ENCODE data around the gene LMAN2.

Gene LMAN2

GRCh38 chr5:177392765-177393164, 41.3 kb upstream of the LMAN2 start:
- Histone ChIP-seq H3K27ac (ENCODE audit: low read length, poor library complexity, severe bottlenecking) (no peak overlapping the region), H3K18ac (ENCODE audit: low read depth in 1 of 2, low read length in 2 of 2) (no peak overlapping the region), H2BK5ac (ENCODE audit: low read depth, low read length, poor library complexity, severe bottlenecking) (no peak overlapping the region), H3K9ac (ENCODE audit: low read length) (no peak overlapping the region), H3K36me3 (ENCODE audit: control insufficient read depth in 1 of 2, insufficient read depth in 2 of 2, low read depth in 1 of 2, low read length in 2 of 2) (no peaks in the 10 kb centered on the region), H3K27me3 (ENCODE audit: control insufficient read depth in 1 of 2, insufficient read depth in 1 of 2, low read length in 2 of 2) (peaks cover 7 to 36% of the 10 kb centered on the region in 2 experiments), H2BK12ac (ENCODE audit: low read length in 2 of 2) (no peak overlapping the region), H2AFZ (ENCODE audit: low read depth, low read length) (no peak overlapping the region), H3K4me2 (ENCODE audit: low read length, poor library complexity, severe bottlenecking) (no peak overlapping the region), H3K4me1 (ENCODE audit: control insufficient read depth, insufficient read depth, low read depth, low read length) (peaks cover 22% of the 10 kb centered on the region), H3K9me3 (ENCODE audit: control insufficient read depth, low read length) (no peaks in the 10 kb centered on the region), H3K4me3 (ENCODE audit: insufficient read depth in 1 of 2, low read depth in 1 of 2, low read length in 2 of 2) (no peak overlapping the region), H4K8ac (ENCODE audit: low read length) (no peak overlapping the region), H3K14ac (ENCODE audit: low read length in 2 of 2) (no peak overlapping the region), H2BK15ac (ENCODE audit: low read depth, poor library complexity, severe bottlenecking) (no peak overlapping the region), H2BK120ac (ENCODE audit: low read depth, low read length) (no peak overlapping the region), H3K79me1 (replicated peaks; ENCODE audit: low read length, poor library complexity, severe bottlenecking) (no peaks in the 10 kb centered on the region), H4K91ac (ENCODE audit: low read length) (no peak overlapping the region), H2AK5ac (ENCODE audit: low read length, severe bottlenecking) (no peak overlapping the region), H3K23ac (ENCODE audit: low read length in 2 of 2) (no peak overlapping the region), H3K4ac (ENCODE audit: low read depth in 1 of 2, low read length in 2 of 2) (no peak overlapping the region)
- WGBS = 69% methylated on average over 5 of the region's 5 CpGs
- DNase-seq = no peak

GRCh38 chr5:177390363-177391300, 39.2 kb upstream of the LMAN2 start:
- Histone ChIP-seq H3K23ac (ENCODE audit: low read length in 2 of 2) (no peak overlapping the region), H2AFZ (ENCODE audit: low read depth, low read length) (no peak overlapping the region), H4K8ac (ENCODE audit: low read length) (no peak overlapping the region), H3K14ac (ENCODE audit: low read length in 2 of 2) (peak overlapping the region in 1 of 2 experiments; percentile 9), H3K4me2 (ENCODE audit: low read length, poor library complexity, severe bottlenecking) (no peak overlapping the region), H3K4me1 (ENCODE audit: control insufficient read depth, insufficient read depth, low read depth, low read length) (peaks cover 22% of the 10 kb centered on the region), H3K27me3 (ENCODE audit: control insufficient read depth in 1 of 2, insufficient read depth in 1 of 2, low read length in 2 of 2) (peaks cover under 1 to 38% of the 10 kb centered on the region in 2 experiments), H3K18ac (ENCODE audit: low read depth in 1 of 2, low read length in 2 of 2) (peak overlapping the region in 1 of 2 experiments; percentile 5), H2BK120ac (ENCODE audit: low read depth, low read length) (no peak overlapping the region), H2AK5ac (ENCODE audit: low read length, severe bottlenecking) (peak overlapping the region; percentile 69), H3K9me3 (ENCODE audit: control insufficient read depth, low read length) (no peaks in the 10 kb centered on the region), H3K79me1 (replicated peaks; ENCODE audit: low read length, poor library complexity, severe bottlenecking) (no peaks in the 10 kb centered on the region), H3K36me3 (ENCODE audit: control insufficient read depth in 1 of 2, insufficient read depth in 2 of 2, low read depth in 1 of 2, low read length in 2 of 2) (no peaks in the 10 kb centered on the region), H4K91ac (ENCODE audit: low read length) (no peak overlapping the region), H3K9ac (ENCODE audit: low read length) (peak overlapping the region; percentile 37), H3K27ac (ENCODE audit: low read length, poor library complexity, severe bottlenecking) (no peak overlapping the region), H2BK12ac (ENCODE audit: low read length in 2 of 2) (peak overlapping the region in 1 of 2 experiments; percentile 1), H3K4ac (ENCODE audit: low read depth in 1 of 2, low read length in 2 of 2) (peak overlapping the region in 1 of 2 experiments; percentile 47), H2BK5ac (ENCODE audit: low read depth, low read length, poor library complexity, severe bottlenecking) (no peak overlapping the region), H3K4me3 (ENCODE audit: insufficient read depth in 1 of 2, low read depth in 1 of 2, low read length in 2 of 2) (peak overlapping the region in 1 of 2 experiments; percentile 57), H2BK15ac (ENCODE audit: low read depth, poor library complexity, severe bottlenecking) (no peak overlapping the region)
- 36% methylated on average over 13 of the region's 13 CpGs for WGBS
- DNase-seq = peak; percentile 86

DNA sequence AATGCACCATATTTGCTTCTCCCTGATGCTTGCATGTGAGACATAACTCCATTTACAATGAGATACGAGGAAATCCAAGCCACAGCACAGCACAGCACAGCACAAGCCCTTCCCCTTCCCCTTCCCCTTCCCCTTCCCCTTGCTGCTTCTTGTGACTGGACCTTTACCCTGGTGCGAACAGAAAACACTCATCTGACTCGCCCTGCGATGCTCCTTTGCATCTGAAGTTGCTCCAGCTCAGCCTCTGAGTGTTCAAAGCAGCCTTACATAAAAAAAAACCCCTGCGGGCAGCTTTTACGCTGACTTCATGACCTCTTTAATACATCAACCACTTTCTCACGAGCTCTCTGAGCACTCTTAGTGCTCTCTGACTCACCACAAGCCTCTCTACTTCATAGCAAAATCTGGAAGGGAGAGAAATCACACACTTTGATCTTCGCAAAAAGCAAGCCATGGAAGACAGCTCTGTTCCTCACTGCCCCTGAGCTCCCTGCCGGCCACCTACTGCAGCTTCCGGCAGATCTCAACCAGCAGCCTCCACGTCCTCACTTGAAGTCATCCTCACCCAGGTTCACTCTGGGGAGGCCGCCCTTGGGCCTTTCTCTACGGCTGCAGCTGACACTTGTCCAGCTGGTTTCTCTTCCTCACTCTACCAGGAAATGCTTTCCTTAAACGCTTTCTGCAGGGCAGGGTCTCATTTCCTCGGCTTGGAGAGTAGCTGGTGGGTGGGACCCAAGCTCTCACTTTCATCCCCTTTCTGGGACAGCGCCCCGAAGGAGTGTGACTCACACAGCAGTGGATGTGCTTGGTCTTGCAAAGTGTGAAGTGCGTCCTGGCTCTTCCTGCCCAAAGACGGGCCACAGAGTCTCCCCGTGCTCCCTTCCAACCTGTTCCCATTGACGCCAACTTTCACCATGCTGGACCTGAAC, 38.0 kb upstream of the LMAN2 start:
- Histone ChIP-seq H3K4me2 (ENCODE audit: low read length, poor library complexity, severe bottlenecking) (peak overlapping the region; percentile 40), H3K23ac (ENCODE audit: low read length in 2 of 2) (no peak overlapping the region), H2BK15ac (ENCODE audit: low read depth, poor library complexity, severe bottlenecking) (no peak overlapping the region), H2AK5ac (ENCODE audit: low read length, severe bottlenecking) (no peak overlapping the region), H4K8ac (ENCODE audit: low read length) (no peak overlapping the region), H3K4me3 (ENCODE audit: insufficient read depth in 1 of 2, low read depth in 1 of 2, low read length in 2 of 2) (peak overlapping the region in 1 of 2 experiments; percentile 57), H3K9ac (ENCODE audit: low read length) (peak overlapping the region; percentile 37), H3K36me3 (ENCODE audit: control insufficient read depth in 1 of 2, insufficient read depth in 2 of 2, low read depth in 1 of 2, low read length in 2 of 2) (no peaks in the 10 kb centered on the region), H2BK12ac (ENCODE audit: low read length in 2 of 2) (peak overlapping the region in 1 of 2 experiments; percentile 66), H3K27me3 (ENCODE audit: control insufficient read depth in 1 of 2, insufficient read depth in 1 of 2, low read length in 2 of 2) (peaks cover 6 to 42% of the 10 kb centered on the region in 2 experiments), H2BK5ac (ENCODE audit: low read depth, low read length, poor library complexity, severe bottlenecking) (no peak overlapping the region), H3K27ac (ENCODE audit: low read length, poor library complexity, severe bottlenecking) (peak overlapping the region; percentile 56), H3K9me3 (ENCODE audit: control insufficient read depth, low read length) (no peaks in the 10 kb centered on the region), H3K18ac (ENCODE audit: low read depth in 1 of 2, low read length in 2 of 2) (peak overlapping the region in 1 of 2 experiments; percentile 5), H3K79me1 (replicated peaks; ENCODE audit: low read length, poor library complexity, severe bottlenecking) (no peaks in the 10 kb centered on the region), H4K91ac (ENCODE audit: low read length) (no peak overlapping the region), H3K14ac (ENCODE audit: low read length in 2 of 2) (peak overlapping the region in 1 of 2 experiments; percentile 29), H2BK120ac (ENCODE audit: low read depth, low read length) (no peak overlapping the region), H3K4me1 (ENCODE audit: control insufficient read depth, insufficient read depth, low read depth, low read length) (peaks cover 22% of the 10 kb centered on the region), H3K4ac (ENCODE audit: low read depth in 1 of 2, low read length in 2 of 2) (no peak overlapping the region), H2AFZ (ENCODE audit: low read depth, low read length) (no peak overlapping the region)
- 12% methylated on average over 20 of the region's 21 CpGs for WGBS
- peak; percentile 98 for DNase-seq
